Naive thymus-derived CD8-positive, alpha-beta T cell (primary cell): ENCODE results near the gene DCLK2. TPM values are rescaled to one million over a fixed set of nuclear protein-coding genes. Genes with fewer than 3 reads are reported as not detected.

Experiments used
- ATAC-seq, 2 donors: fragments of 150-1000 bp; cut with Tn5 transposase in 1 of 2; sonication (Bioruptor Pico), chemical (Tn5 transposase) in 1 of 2; 1 replicate in 1 of 2; 2 replicates in 1 of 2; pipeline ENCODE4 v1.10.0; 2021; ENCODE audit warnings: mild to moderate bottlenecking in 2 of 2, moderate library complexity in 2 of 2
- POLR2A ChIA-PET: fragments of 350-600 bp; sonication (Branson Sonifier 250); formaldehyde crosslinking; loops from one replicate; lab custom pipeline; 2021; ENCODE audit warnings: antibody characterized with exemption; lab: Charles Lee
- DNase-seq, 10 donors: peaks; one replicate each; pipeline versions ENCODE4 v3.0.0 to v3.0.0-alpha.2; 2020 to 2022
- H3K27ac Mint-ChIP-seq, 10 donors: one replicate each; pipeline ENCODE4 v1.8.0; 2020 to 2022; ENCODE audit warnings: mild to moderate bottlenecking in 10 of 10, mixed read lengths in 10 of 10, moderate library complexity in 4 of 10, inconsistent platforms in 1 of 10
- H3K27me3 Mint-ChIP-seq, 5 donors: one replicate each; pipeline ENCODE4 v1.8.0; 2021 to 2022; ENCODE audit warnings: mixed read lengths in 5 of 5
- H3K36me3 Mint-ChIP-seq, 3 donors: one replicate each; pipeline ENCODE4 v1.8.0; 2020 to 2022; ENCODE audit warnings: mixed read lengths in 3 of 3, mild to moderate bottlenecking in 2 of 3, inconsistent platforms in 1 of 3
- H3K4me1 Mint-ChIP-seq, 4 donors: one replicate each; pipeline ENCODE4 v1.8.0; 2021 to 2022; ENCODE audit warnings: mixed read lengths in 4 of 4
- H3K4me3 Mint-ChIP-seq, 10 donors: one replicate each; pipeline ENCODE4 v1.8.0; 2020 to 2022; ENCODE audit warnings: mild to moderate bottlenecking in 10 of 10, mixed read lengths in 10 of 10, moderate library complexity in 6 of 10, inconsistent platforms in 1 of 10
- H3K9me3 Mint-ChIP-seq, 9 donors: one replicate each; pipeline ENCODE4 v1.8.0; 2020 to 2022; ENCODE audit warnings: mixed read lengths in 9 of 9, mild to moderate bottlenecking in 3 of 9, inconsistent platforms in 1 of 9, moderate library complexity in 1 of 9
- polyA plus RNA-seq, 3 donors: library from polyadenylated mRNA; unstranded; fragments of 300-500 nt; fragmentation: Illumina TruSeq; gene quantifications; one replicate each; pipeline ENCODE4 v1.2.3, GENCODE V29; 2021
- total RNA-seq, 8 experiments: library from RNA in 2 of 8; stranded (reverse) in 2 of 8; gene quantifications; one replicate each; pipeline ENCODE4 v1.2.3 and lab custom pipeline; 2021 to 2026

Gene DCLK2
- total and polyA plus RNA-seq, 5 experiments from 2014 or later: 0.20 TPM; not detected in 4

DNA sequence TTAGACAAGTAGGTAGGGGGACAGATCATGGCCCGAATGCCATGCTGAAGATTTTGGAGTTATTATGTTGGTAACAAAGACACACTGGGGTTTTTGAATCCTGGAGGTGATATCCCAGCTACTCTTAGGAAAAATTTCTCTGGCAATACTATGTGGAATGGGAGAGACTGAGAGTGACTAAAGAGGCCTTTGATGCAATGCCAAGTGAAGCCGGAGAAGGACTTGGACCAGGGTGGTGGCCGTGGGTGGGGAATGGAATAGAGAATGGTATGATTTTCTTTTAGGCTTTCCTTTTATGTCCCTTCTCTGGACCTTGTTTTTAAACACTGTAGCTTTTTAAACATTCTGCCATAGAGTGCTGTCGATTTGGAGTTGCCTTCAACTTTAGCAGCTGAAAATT, 141.6 kb downstream of the DCLK2 start:
- DNase-seq: no peak
- H3K9me3 Mint-ChIP-seq: no peaks in the 10 kb centered on the region
- H3K27me3 Mint-ChIP-seq: peaks cover 0 to 3% (median 0%) of the 10 kb centered on the region in 5 donors

DNA sequence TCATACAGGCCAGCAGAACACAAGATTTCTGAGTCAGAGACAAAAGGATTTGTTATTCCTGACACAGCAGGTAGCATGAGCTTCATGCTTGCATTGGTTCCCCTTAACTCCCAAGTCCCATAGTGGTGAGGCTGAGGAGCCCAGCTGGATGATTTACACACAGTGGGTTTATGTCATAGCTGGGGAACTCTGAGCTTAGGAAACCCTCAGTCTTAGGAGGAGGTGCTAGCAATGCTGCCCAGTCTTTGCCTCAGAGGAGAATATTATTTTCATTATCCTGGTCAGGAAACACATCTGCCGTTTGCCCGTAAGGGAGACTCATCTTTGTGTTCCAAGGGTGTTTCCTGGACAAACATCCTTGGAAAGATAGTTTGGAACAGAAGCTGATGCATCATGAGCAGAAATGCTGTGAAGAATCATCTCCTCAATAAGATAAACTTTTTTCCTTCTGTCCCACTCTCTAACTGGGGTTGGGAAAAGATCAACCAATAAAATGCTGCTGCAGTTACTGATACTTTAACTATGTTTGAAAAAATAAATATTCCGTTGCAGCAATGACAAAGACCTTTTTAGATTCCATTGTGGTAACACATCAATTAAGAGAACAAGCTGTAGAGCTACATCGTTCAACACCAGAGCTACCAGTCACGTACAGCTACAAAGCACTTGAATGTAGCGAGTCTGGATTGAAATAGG, 146.8 kb downstream of the DCLK2 start:
- no peaks in the 10 kb centered on the region for H3K4me1 Mint-ChIP-seq
- H3K27me3 Mint-ChIP-seq: peaks cover 2 to 20% (median 10%) of the 10 kb centered on the region in 5 donors
- no peaks in the 10 kb centered on the region for H3K9me3 Mint-ChIP-seq
- ATAC-seq (no peak), DNase-seq (no peak)
- H3K36me3 Mint-ChIP-seq: no peaks in the 10 kb centered on the region
- no peak overlapping the region for H3K4me3 Mint-ChIP-seq
- POLR2A ChIA-PET: no interaction called here
- H3K27ac Mint-ChIP-seq: no peak overlapping the region

More for the DNA sequence above, 141.6 kb downstream of the DCLK2 start:
- no peak for ATAC-seq
- Mint-ChIP-seq H3K36me3 (no peaks in the 10 kb centered on the region), H3K27ac (no peak overlapping the region), H3K4me3 (no peak overlapping the region), H3K4me1 (no peaks in the 10 kb centered on the region)
- POLR2A ChIA-PET: no interaction called here

DNA sequence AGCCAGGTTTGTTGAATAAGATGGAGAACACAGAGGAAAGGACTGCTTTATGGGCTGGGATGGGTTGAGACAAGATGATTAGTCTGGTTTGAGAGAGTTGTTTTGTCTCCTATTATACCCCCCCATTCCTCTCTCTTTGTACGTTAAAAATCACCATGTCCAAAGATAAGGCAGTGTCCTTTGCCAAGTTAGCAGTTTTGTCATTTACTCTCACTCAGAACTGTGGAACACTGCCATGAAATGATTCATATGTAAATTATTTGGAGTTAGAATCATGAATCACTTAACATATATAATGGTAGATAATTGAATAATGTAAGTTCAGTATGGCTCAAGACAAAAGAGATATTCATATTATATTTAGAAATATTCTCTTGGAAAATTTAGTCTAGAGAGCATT, 151.3 kb downstream of the DCLK2 start:
- Mint-ChIP-seq H3K9me3 (no peaks in the 10 kb centered on the region), H3K4me1 (no peaks in the 10 kb centered on the region), H3K4me3 (no peak overlapping the region), H3K36me3 (no peaks in the 10 kb centered on the region), H3K27me3 (peaks cover 6 to 36% (median 13%) of the 10 kb centered on the region in 5 donors), H3K27ac (peak overlapping the region in 1 of 10 donors; percentile 57)
- POLR2A ChIA-PET: no interaction called here
- DNase-seq (no peak), ATAC-seq (no peak)

DNA sequence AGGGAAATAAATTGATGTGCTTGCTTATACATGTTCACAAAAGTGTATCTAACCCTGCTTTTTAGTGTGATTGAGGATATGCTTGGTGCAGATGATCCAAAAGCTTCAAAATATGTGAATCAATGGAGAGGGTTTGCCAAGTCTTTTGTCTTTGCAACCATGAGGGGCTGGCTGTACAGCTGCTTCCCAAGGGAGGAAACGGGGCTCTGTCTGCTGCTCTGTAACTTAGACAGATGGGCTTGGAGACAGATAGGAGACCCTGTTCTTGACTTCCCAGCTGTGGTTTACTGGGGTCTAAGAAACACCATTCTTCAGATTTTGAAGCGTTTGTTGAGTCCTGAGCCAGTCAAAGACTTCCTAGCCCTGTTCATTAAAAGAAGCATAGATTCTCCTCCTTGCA, 152.3 kb downstream of the DCLK2 start:
- no peaks in the 10 kb centered on the region for H3K9me3 Mint-ChIP-seq
- POLR2A ChIA-PET: no interaction called here
- peaks cover 6 to 46% (median 13%) of the 10 kb centered on the region in 5 donors for H3K27me3 Mint-ChIP-seq
- H3K4me1 Mint-ChIP-seq: no peaks in the 10 kb centered on the region
- no peak for ATAC-seq
- H3K36me3 Mint-ChIP-seq: no peaks in the 10 kb centered on the region
- no peak overlapping the region for H3K4me3 Mint-ChIP-seq
- no peak overlapping the region for H3K27ac Mint-ChIP-seq
- no peak for DNase-seq

DNA sequence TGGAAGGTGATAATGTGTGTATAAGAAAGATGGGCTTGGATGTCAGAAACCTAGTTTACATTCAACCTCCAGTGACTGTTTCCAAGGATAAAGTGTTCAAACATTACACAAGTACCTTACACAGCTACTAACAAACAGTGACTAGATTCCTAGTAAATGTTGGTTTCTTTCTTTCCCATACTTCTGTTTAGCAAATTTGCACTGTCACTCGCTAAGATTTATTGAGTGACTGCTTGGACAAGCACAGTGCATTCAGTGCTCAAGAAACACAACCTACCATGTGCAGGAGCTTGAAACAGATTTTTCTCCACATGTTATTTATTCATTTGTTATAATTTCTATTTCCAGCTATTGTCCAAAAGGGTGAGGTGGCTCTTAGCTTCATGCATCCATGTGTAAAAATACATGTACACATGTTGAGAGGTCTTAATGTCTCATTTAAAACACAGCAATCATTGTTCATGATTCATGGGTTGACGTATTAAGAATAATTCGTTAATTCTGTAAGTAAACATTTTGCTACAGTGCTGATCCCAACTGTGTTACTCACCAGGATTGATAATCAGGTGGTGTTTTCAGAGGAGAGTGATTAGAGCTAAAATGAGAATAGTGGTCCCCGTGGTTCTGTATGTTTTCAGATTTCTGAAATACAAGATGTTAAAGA, 153.0 kb downstream of the DCLK2 start:
- no peak for DNase-seq
- POLR2A ChIA-PET: no interaction called here
- Mint-ChIP-seq H3K27ac (no peak overlapping the region), H3K4me3 (no peak overlapping the region), H3K27me3 (peaks cover 6 to 53% (median 13%) of the 10 kb centered on the region in 5 donors), H3K36me3 (no peaks in the 10 kb centered on the region), H3K4me1 (no peaks in the 10 kb centered on the region), H3K9me3 (no peaks in the 10 kb centered on the region)
- ATAC-seq: no peak

DNA sequence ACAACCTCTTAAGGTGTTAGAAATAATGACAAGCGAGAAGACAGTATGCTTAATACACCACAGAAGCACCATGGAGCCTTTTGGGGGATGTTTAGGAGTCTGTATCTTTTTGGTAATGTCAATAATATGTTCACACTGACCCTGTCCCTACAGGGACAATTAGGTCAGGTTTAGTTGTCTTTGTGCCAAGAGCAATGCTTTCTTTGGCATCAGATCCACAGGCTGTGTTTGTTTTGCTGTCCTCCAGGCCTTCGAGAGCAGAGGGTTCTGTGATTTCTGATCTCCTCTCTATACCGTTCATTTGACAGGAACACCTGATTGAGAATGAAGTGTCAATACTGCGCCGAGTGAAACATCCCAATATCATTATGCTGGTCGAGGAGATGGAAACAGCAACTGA, 153.8 kb downstream of the DCLK2 start:
- Mint-ChIP-seq H3K27ac (no peak overlapping the region), H3K27me3 (peaks cover 5 to 53% (median 13%) of the 10 kb centered on the region in 5 donors), H3K9me3 (no peaks in the 10 kb centered on the region), H3K36me3 (no peaks in the 10 kb centered on the region), H3K4me1 (no peaks in the 10 kb centered on the region), H3K4me3 (no peak overlapping the region)
- DNase-seq (no peak), ATAC-seq (no peak)
- POLR2A ChIA-PET: no interaction called here

DNA sequence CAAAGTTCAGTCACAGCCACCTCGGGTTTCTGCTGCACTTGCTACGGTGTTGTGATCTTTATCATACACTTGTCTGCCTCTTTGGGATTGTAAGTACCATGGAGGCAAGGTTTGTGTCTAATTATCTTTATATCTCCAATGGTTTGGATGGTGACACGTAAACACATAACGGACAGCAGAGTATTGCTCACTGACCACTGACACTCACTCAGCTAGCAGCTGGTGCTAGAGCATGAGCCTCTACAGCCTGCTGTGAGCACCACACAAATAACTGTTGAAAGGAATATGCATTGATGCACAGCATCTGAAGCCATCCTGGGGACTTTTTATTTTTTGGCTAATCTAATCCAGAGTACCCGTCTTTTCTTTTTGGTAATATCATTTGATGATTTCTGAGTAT, 156.0 kb downstream of the DCLK2 start:
- ATAC-seq (no peak), DNase-seq (no peak)
- no peaks in the 10 kb centered on the region for H3K4me1 Mint-ChIP-seq
- peaks cover 2 to 42% (median 4%) of the 10 kb centered on the region in 5 donors for H3K27me3 Mint-ChIP-seq
- H3K36me3 Mint-ChIP-seq: no peaks in the 10 kb centered on the region
- no peaks in the 10 kb centered on the region for H3K9me3 Mint-ChIP-seq
- POLR2A ChIA-PET: no interaction called here
- H3K4me3 Mint-ChIP-seq: no peak overlapping the region
- H3K27ac Mint-ChIP-seq: no peak overlapping the region

DNA sequence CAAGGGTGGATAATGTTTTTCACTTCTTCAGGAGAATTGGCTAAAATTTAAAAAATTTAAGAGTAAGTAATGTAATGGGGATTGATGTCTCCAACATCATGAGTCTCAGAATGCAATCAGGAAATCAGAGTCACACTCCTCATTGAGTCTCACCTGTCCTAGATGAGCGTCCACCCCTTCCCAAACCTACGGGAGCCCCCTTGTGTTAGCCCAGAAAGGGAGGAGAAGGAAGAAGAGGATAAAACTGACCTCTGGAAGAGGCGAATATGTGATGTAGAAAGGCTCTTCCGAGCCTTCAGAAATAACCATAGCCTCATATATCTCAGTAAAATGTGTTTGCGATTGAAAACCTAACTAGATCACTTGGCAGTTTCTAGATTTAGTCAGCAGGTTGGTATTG, 157.1 kb downstream of the DCLK2 start:
- H3K4me1 Mint-ChIP-seq: no peaks in the 10 kb centered on the region
- POLR2A ChIA-PET: no interaction called here

DNA sequence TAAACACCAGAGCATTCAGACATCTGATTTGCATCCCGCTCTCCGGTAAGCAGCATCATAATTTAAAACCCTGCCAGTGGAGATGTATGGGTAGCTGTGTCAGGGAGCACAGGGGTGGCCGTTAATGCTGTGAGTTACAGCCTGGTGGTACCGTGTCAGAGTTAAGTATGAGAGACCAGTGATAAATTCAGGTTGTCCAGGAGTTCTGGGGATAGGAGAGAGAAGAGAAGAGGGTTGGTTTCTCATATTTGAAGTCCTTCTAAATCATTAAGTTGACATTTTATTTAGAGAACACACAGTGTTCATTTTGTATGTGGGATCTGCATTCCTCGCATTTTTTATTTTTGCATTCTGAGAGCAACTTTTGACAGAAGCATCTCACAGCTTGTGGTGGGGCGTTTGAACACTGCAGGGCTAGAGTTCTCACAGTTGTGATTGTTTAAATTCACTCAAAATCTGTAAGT, 157.6 kb downstream of the DCLK2 start:
- DNase-seq (no peak), ATAC-seq (no peak)
- POLR2A ChIA-PET: no interaction called here
- no peak overlapping the region for H3K27ac Mint-ChIP-seq
- no peak overlapping the region for H3K4me3 Mint-ChIP-seq
- H3K36me3 Mint-ChIP-seq: no peaks in the 10 kb centered on the region
- H3K27me3 Mint-ChIP-seq: peaks cover 0 to 42% (median 2%) of the 10 kb centered on the region in 5 donors
- no peaks in the 10 kb centered on the region for H3K4me1 Mint-ChIP-seq
- H3K9me3 Mint-ChIP-seq: no peaks in the 10 kb centered on the region

More for the DNA sequence above, 157.1 kb downstream of the DCLK2 start:
- no peaks in the 10 kb centered on the region for H3K9me3 Mint-ChIP-seq
- no peak overlapping the region for H3K4me3 Mint-ChIP-seq
- DNase-seq (no peak), ATAC-seq (no peak)
- no peak overlapping the region for H3K27ac Mint-ChIP-seq
- H3K36me3 Mint-ChIP-seq: no peaks in the 10 kb centered on the region
- peaks cover 0 to 42% (median 2%) of the 10 kb centered on the region in 5 donors for H3K27me3 Mint-ChIP-seq

DNA sequence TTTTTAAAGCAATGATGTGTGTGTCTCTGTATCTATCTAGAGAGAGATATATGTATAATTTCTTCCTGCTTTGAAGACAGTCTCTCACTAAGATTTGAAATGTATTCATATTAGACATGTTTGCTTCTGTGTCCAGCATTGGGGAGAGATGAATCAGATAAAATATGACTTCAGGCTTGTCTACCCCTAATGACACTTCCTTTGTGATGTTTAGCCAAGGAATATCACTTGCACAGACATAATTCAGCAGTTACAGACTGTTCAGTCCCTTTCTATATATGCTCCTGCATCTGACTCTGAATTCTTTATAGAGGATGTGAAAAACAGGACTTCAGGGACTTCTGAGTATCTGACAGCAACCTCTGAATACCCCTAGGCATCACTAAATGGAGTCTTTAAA, 158.4 kb downstream of the DCLK2 start:
- Mint-ChIP-seq H3K9me3 (no peaks in the 10 kb centered on the region), H3K27ac (no peak overlapping the region), H3K27me3 (peaks cover 0 to 42% (median 2%) of the 10 kb centered on the region in 5 donors), H3K4me3 (no peak overlapping the region), H3K4me1 (no peaks in the 10 kb centered on the region), H3K36me3 (no peaks in the 10 kb centered on the region)
- no peak for ATAC-seq
- no peak for DNase-seq
- POLR2A ChIA-PET: no interaction called here

DNA sequence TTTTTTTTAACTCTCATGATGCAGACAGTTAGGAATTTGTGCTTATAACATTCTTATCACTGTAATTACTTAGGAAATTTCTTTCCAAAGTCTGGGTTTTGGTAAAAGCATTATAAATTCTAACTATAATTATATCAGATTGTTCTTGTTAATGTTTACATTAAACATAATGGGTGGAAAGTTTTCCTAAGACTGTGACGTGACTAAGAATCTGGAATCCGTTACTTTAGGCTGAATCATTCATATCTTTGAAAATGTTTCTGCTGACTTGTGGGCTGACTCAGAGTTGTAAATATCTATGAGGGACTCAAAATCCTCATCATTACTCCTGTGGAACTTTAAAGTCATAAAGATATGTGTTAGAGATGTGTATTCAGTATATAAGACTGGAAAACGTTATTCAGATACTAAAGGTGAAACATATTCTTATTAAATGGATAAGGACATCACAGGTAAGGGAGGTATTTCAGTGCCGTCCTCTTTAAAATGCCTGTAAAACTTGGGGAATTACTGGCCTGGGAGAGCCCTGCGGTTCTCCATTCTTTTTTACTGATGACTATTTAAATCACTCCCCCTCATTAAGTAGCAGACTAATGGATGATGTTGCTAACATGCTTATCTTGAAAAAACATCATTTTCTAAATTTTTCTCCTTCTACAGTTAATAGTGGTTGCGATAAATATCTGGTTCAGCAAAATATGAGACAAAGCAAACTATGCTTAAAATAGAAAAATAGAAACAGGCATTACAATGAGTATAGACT, 159.0 kb downstream of the DCLK2 start:
- POLR2A ChIA-PET: no interaction called here
- Mint-ChIP-seq H3K27ac (no peak overlapping the region), H3K36me3 (no peaks in the 10 kb centered on the region), H3K4me3 (no peak overlapping the region), H3K4me1 (no peaks in the 10 kb centered on the region), H3K9me3 (no peaks in the 10 kb centered on the region), H3K27me3 (peaks cover 0 to 40% (median 2%) of the 10 kb centered on the region in 5 donors)
- DNase-seq (no peak), ATAC-seq (no peak)

DNA sequence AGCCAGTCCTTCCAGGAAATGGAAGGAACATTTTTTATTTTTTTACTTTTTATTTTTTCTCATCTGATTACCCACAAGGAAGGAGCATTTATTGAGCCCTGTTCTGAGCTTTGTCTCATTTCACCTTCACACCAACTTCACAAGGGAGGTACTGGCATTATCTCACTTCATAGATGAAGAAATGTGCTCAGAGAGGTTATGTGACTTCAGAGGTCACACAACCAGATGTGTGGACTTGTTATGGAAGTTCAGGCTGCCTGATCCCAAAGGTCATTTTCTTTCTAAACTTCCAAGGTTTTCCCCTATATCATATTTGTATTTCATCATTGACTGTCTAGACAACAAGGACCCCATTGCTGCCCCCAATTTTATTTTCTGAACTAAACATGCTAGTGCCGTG, 160.3 kb downstream of the DCLK2 start:
- DNase-seq (no peak), ATAC-seq (no peak)
- Mint-ChIP-seq H3K36me3 (no peaks in the 10 kb centered on the region), H3K4me3 (no peak overlapping the region), H3K27ac (no peak overlapping the region), H3K9me3 (no peaks in the 10 kb centered on the region), H3K4me1 (no peaks in the 10 kb centered on the region), H3K27me3 (peaks cover 0 to 33% (median 0%) of the 10 kb centered on the region in 5 donors)
- POLR2A ChIA-PET: no interaction called here

DNA sequence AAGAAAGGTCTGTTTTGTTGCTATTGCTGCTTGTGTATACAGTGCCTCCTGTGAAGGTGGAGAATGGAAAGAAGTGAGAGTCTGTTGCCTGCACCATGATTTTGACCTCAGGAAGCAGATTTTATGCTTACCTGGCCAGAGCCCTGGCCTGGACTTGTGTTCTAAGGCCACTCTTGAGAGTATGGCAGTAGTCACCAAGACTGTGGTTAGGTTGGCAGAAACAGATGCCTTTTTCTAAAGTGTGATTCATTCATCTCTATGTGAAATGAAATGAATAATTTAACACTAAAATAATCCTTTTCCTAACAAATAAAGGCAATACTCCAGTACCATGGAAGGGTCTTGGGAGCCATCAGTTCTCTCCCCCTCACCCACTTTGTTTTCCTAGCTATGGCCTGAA, 161.8 kb downstream of the DCLK2 start:
- H3K27ac Mint-ChIP-seq: no peak overlapping the region
- POLR2A ChIA-PET: no interaction called here
- H3K4me1 Mint-ChIP-seq: no peaks in the 10 kb centered on the region
- H3K27me3 Mint-ChIP-seq: peaks cover 0 to 22% (median 0%) of the 10 kb centered on the region in 5 donors
- no peak for DNase-seq
- no peaks in the 10 kb centered on the region for H3K9me3 Mint-ChIP-seq
- no peak for ATAC-seq
- H3K36me3 Mint-ChIP-seq: no peaks in the 10 kb centered on the region
- no peak overlapping the region for H3K4me3 Mint-ChIP-seq
